Endothelial cell of umbilical vein (primary cell): ENCODE data around the gene UCK1. TPM values are rescaled to one million over a fixed set of nuclear protein-coding genes. Genes with fewer than 3 reads are reported as not detected.

Source experiments
- BruUV-seq: library from RNA; stranded (reverse); fragments of 400-500 nt; replicated peaks from 2 replicates; lab custom pipeline; 2021; lab: Mats Ljungman, UMichigan
- CTCF ChIA-PET: fragments of 300-600, 350-600 bp; sonication (Branson Sonifier 250); formaldehyde crosslinking; loops from one replicate; lab custom pipeline; 2021; ENCODE audit warnings: antibody characterized with exemption, inconsistent platforms; lab: Charles Lee
- POLR2A ChIA-PET: fragments of 300-600, 350-600 bp; sonication (Branson Sonifier 250); formaldehyde crosslinking; loops from one replicate; lab custom pipeline; 2021; ENCODE audit warnings: antibody characterized with exemption, inconsistent platforms; lab: Charles Lee
- DNase-seq: peaks from one replicate; pipeline ENCODE4 v3.0.0-alpha.2; 2011; ENCODE audit warnings: low read depth, low spot score
- FAIRE-seq: peaks from 2 replicates; lab custom pipeline; 2011; peaks lifted over from hg19 to GRCh38; lab: Jason Lieb, UNC
- H2AFZ ChIP-seq: 2 replicates; pipeline ENCODE4 v1.6.0; 2012; ENCODE audit warnings: low read depth, low read length, control low read depth, inconsistent platforms
- H3K27ac ChIP-seq: 2 replicates; pipeline ENCODE4 v1.5.1; 2011; ENCODE audit warnings: low read depth, mild to moderate bottlenecking, control low read depth, low read length, moderate library complexity; ENCODE audit not compliant: insufficient read depth
- H3K27me3 ChIP-seq, 2 experiments: 2 replicates each; pipeline versions ENCODE4 v1.6.0 to v1.6.1; 2011; ENCODE audit warnings: low read length in 2 of 2, mixed read lengths in 1 of 2; ENCODE audit not compliant: control insufficient read depth in 2 of 2, insufficient read depth in 2 of 2
- H3K36me3 ChIP-seq, 2 experiments: 2 replicates in 1 of 2; 3 replicates in 1 of 2; pipeline ENCODE4 v1.5.1; 2011; ENCODE audit warnings: low read length in 2 of 2, mild to moderate bottlenecking in 1 of 2, moderate library complexity in 1 of 2; ENCODE audit not compliant: control insufficient read depth in 2 of 2, insufficient read depth in 2 of 2; ENCODE audit errors: extremely low read depth in 1 of 2
- H3K4me1 ChIP-seq: 3 replicates; pipeline ENCODE4 v1.5.1; 2011; ENCODE audit warnings: mild to moderate bottlenecking, low read length; ENCODE audit not compliant: control insufficient read depth, insufficient read depth; ENCODE audit errors: extremely low read depth
- H3K4me2 ChIP-seq: 2 replicates; pipeline ENCODE4 v1.6.1; 2011; ENCODE audit warnings: low read length, control low read depth, mixed read lengths; ENCODE audit not compliant: insufficient read depth
- H3K4me3 ChIP-seq, 3 experiments: fragments of 200-600 bp in 1 of 3; sonication (generic), shearing (Covaris generic) in 1 of 3; replicated peaks in 1 of 3; 2 replicates each; pipeline ENCODE4 v1.5.1; 2011 to 2016; ENCODE audit warnings: control low read depth in 3 of 3, low read length in 3 of 3, mild to moderate bottlenecking in 2 of 3, inconsistent platforms in 1 of 3, low read depth in 1 of 3, moderate library complexity in 1 of 3; ENCODE audit not compliant: insufficient read depth in 1 of 3
- H3K79me2 ChIP-seq: 2 replicates; pipeline ENCODE4 v1.6.0; 2012; ENCODE audit warnings: low read length, inconsistent platforms; ENCODE audit not compliant: control insufficient read depth, insufficient read depth
- H3K9ac ChIP-seq: replicated peaks from 2 replicates; pipeline ENCODE3; 2011; ENCODE audit warnings: low read length, control low read depth; ENCODE audit not compliant: insufficient read depth; ENCODE audit errors: extremely low read depth
- H3K9me1 ChIP-seq: replicated peaks from 3 replicates; pipeline ENCODE4 v1.6.0; 2011; ENCODE audit warnings: mild to moderate bottlenecking, low read length; ENCODE audit not compliant: control insufficient read depth, insufficient read depth; ENCODE audit errors: extremely low read depth
- H3K9me3 ChIP-seq: replicated peaks from 2 replicates; pipeline ENCODE4 v1.5.1; 2012; ENCODE audit warnings: low read length, inconsistent platforms; ENCODE audit not compliant: control insufficient read depth, insufficient read depth
- H4K20me1 ChIP-seq: replicated peaks from 2 replicates; pipeline ENCODE3; 2011; ENCODE audit warnings: mild to moderate bottlenecking, low read length; ENCODE audit not compliant: control insufficient read depth, insufficient read depth; ENCODE audit errors: extremely low read depth
- EZH2 ChIP-seq: IDR thresholded peaks from 2 replicates; pipeline ENCODE4 v1.6.1; 2012; ENCODE audit warnings: borderline replicate concordance, low read depth, mild to moderate bottlenecking, moderate library complexity, low read length, inconsistent platforms; ENCODE audit not compliant: severe bottlenecking
- FOS ChIP-seq: IDR thresholded peaks from 2 replicates; pipeline ENCODE4 v1.6.1; 2011; ENCODE audit warnings: mild to moderate bottlenecking, low read length, moderate library complexity, borderline replicate concordance; ENCODE audit not compliant: insufficient read depth
- GATA2 ChIP-seq: IDR thresholded peaks from 2 replicates; pipeline ENCODE4 v1.7.0; 2011; ENCODE audit warnings: low read depth, mild to moderate bottlenecking, moderate library complexity, mixed read lengths, low read length; ENCODE audit not compliant: insufficient read length, insufficient read depth
- JUN ChIP-seq: IDR thresholded peaks from 2 replicates; pipeline ENCODE4 v1.6.1; 2011; ENCODE audit warnings: borderline replicate concordance, low read depth; ENCODE audit not compliant: insufficient read length, insufficient read depth
- MYC ChIP-seq: IDR thresholded peaks from one replicate; pipeline ENCODE4 v1.6.1; 2011; ENCODE audit warnings: mild to moderate bottlenecking, low read depth, low read length
- POLR2A ChIP-seq: IDR thresholded peaks from 2 replicates; pipeline ENCODE4 v1.6.1; 2012; ENCODE audit warnings: low read depth, mild to moderate bottlenecking, control low read depth, low read length
- POLR2AphosphoS5 ChIP-seq: IDR thresholded peaks from 2 replicates; pipeline ENCODE4 v1.6.1; 2012; ENCODE audit warnings: low read depth, mild to moderate bottlenecking, control low read depth, low read length, moderate library complexity; ENCODE audit not compliant: insufficient read depth
- dilution Hi-C: fragments of 300-500 bp; cut with MboI; formaldehyde crosslinking; loops from one replicate; pipeline ENCODE4 v1.15.0; 2019; ENCODE audit warnings: low sequenced_read_pairs; ENCODE audit not compliant: extremely low pct_ligation_motif_present
- intact Hi-C: fragments of 100-400 bp; cut with micrococcal nuclease; formaldehyde crosslinking; loops from one replicate; pipeline ENCODE4 v1.10.0; 2022
- polyA plus RNA-seq, 4 experiments: library from polyadenylated mRNA; depleted of rRNA in 3 of 4; stranded (reverse) in 3 of 4; unstranded in 1 of 4; fragments of >200 nt; gene quantifications; 2 replicates each; pipeline versions ENCODE4 v1.2.1 to v1.2.3, GENCODE V29; 2011 to 2012; ENCODE audit warnings: missing spikeins in 1 of 4
- total RNA-seq: library from RNA; stranded (reverse); gene quantifications from 2 replicates; pipeline ENCODE4 v1.2.3, GENCODE V29; 2021
- TF ChIP-seq, protein P1 (sequence below), 2 donors: IDR thresholded peaks; 1 replicate in 1 of 2; 2 replicates in 1 of 2; pipeline ENCODE4 v1.5.1; 2011; ENCODE audit warnings: low read length in 2 of 2, mild to moderate bottlenecking in 2 of 2, moderate library complexity in 2 of 2, control low read depth in 1 of 2, inconsistent platforms in 1 of 2, low read depth in 1 of 2; ENCODE audit not compliant: insufficient read depth in 1 of 2; ENCODE audit errors: extremely low read depth in 1 of 2
- TF ChIP-seq, protein P2 (sequence below): IDR thresholded peaks from 2 replicates; pipeline ENCODE4 v1.6.1; 2011; ENCODE audit not compliant: insufficient read depth, insufficient read length

Gene UCK1
- total and polyA plus RNA-seq, 2 donors (not counting 3 experiments of a cell fraction or from before 2014, with no cell fraction given) = 23.6 to 30.1 TPM

DNA sequence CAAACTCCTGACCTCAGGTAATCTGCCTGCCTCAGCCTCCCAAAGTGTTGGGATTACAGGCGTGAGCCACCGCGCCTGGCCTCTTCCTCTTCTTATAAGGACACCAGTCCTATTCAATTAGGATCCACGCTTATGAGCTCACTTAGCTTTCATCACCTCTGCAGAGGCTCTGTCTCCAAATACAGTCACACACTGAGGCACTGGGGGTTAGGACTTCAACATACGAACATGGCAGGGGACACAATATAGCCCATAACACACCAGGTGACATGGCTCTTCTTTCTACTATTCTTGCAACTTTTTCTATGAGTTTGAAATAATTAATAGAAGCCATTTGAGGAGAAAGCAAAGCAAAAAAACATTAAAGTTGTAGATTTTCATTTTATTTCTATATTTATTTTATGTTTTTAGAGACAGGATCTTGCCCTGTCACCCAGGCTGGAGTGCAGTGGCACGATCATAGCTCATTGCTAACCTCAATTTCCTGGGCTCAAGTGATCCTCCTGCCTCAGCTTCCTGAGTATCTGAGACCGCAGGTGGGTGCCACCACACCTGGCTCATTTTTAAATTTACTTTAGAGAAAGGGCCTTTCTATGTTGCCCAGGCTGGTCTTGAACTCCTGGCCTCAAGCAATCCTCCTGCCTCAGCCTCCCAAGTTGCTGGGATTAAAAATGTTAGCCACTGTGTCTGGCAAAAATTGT is 8.3 kb upstream of the UCK1 start:
- no peaks in the 10 kb centered on the region for H3K9me1 ChIP-seq
- peaks cover 3 to 5% of the 10 kb centered on the region in 2 experiments for H3K27me3 ChIP-seq
- dilution Hi-C loops (no loop called here), intact Hi-C loops (loop anchor here (10.0 kb wide), 1 partner anchor 45 kb away; no protein-coding TSS in a partner anchor)
- TF ChIP-seq, protein P1, sequence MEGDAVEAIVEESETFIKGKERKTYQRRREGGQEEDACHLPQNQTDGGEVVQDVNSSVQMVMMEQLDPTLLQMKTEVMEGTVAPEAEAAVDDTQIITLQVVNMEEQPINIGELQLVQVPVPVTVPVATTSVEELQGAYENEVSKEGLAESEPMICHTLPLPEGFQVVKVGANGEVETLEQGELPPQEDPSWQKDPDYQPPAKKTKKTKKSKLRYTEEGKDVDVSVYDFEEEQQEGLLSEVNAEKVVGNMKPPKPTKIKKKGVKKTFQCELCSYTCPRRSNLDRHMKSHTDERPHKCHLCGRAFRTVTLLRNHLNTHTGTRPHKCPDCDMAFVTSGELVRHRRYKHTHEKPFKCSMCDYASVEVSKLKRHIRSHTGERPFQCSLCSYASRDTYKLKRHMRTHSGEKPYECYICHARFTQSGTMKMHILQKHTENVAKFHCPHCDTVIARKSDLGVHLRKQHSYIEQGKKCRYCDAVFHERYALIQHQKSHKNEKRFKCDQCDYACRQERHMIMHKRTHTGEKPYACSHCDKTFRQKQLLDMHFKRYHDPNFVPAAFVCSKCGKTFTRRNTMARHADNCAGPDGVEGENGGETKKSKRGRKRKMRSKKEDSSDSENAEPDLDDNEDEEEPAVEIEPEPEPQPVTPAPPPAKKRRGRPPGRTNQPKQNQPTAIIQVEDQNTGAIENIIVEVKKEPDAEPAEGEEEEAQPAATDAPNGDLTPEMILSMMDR (IDR thresholded peaks at IDR 0.05; ENCODE audit: extremely low read depth in 1 of 2, insufficient read depth in 1 of 2, low read depth in 1 of 2, low read length in 2 of 2) = no peak
- TF ChIP-seq MYC = no peak
- TF ChIP-seq, protein P2, sequence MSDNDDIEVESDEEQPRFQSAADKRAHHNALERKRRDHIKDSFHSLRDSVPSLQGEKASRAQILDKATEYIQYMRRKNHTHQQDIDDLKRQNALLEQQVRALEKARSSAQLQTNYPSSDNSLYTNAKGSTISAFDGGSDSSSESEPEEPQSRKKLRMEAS = no peak
- TF ChIP-seq POLR2AphosphoS5 = no peak
- TF ChIP-seq GATA2 = no peak
- no peak for TF ChIP-seq FOS
- TF ChIP-seq POLR2A = no peak
- TF ChIP-seq JUN = no peak
- TF ChIP-seq EZH2 = no peak
- H3K27ac ChIP-seq = no peak overlapping the region
- CTCF ChIA-PET = no interaction called here
- H3K36me3 ChIP-seq = no peaks in the 10 kb centered on the region
- H4K20me1 ChIP-seq = no peaks in the 10 kb centered on the region
- BruUV-seq = no TSS peak
- H3K79me2 ChIP-seq = no peaks in the 10 kb centered on the region
- DNase-seq (no peak), FAIRE-seq (no peak)
- H3K9me3 ChIP-seq = no peaks in the 10 kb centered on the region
- no peak overlapping the region for H3K4me3 ChIP-seq
- H3K9ac ChIP-seq = no peak overlapping the region
- no peaks in the 10 kb centered on the region for H3K4me1 ChIP-seq
- no peak overlapping the region for H3K4me2 ChIP-seq
- POLR2A ChIA-PET = no interaction called here
- H2AFZ ChIP-seq = no peak overlapping the region
